SK-N-SH (cell line): ENCODE data around the gene ANKEF1. TPM values are rescaled to one million over a fixed set of nuclear protein-coding genes. Genes with fewer than 3 reads are reported as not detected.

Experiments used
- CTCF ChIA-PET: fragments of 300-600, 350-600 bp; formaldehyde crosslinking; extraction: SDS; loops from one replicate; lab custom pipeline; 2021; lab: Yijun Ruan, JAX
- POLR2A ChIA-PET: fragments of 350-600 bp; sonication (Branson Sonifier 250); formaldehyde crosslinking; extraction: SDS; loops from one replicate; lab custom pipeline; 2020; ENCODE audit warnings: antibody characterized with exemption, inconsistent platforms; lab: Yijun Ruan, JAX
- DNase-seq: peaks from one replicate; pipeline ENCODE4 v3.0.0; 2012
- H2AFZ ChIP-seq: fragments of 200-600 bp; sonication (generic); 2 replicates; pipeline ENCODE4 v1.8.1; 2016; ENCODE audit warnings: antibody characterized with exemption, mild to moderate bottlenecking, low read depth
- H3F3A ChIP-seq: fragments of 200-600 bp; sonication (generic); replicated peaks from 2 replicates; pipeline ENCODE3; 2016; ENCODE audit warnings: antibody characterized with exemption, mild to moderate bottlenecking; ENCODE audit not compliant: insufficient read depth
- H3K27ac ChIP-seq, 2 experiments: fragments of 200-500 bp in 1 of 2; fragments of 200-600 bp in 1 of 2; sonication (Bioruptor generic) in 1 of 2; sonication (generic), shearing (Covaris generic) in 1 of 2; 2 replicates each; pipeline versions ENCODE4 v1.5.1 to v1.6.1; 2014 to 2016; ENCODE audit warnings: low read depth in 2 of 2, inconsistent platforms in 1 of 2, low read length in 1 of 2, mild to moderate bottlenecking in 1 of 2, mixed read lengths in 1 of 2
- H3K27me3 ChIP-seq: fragments of 200-600 bp; sonication (generic), shearing (Covaris generic); 2 replicates; pipeline ENCODE4 v1.6.1; 2016; ENCODE audit warnings: mixed run types; ENCODE audit not compliant: insufficient read depth
- H3K36me3 ChIP-seq, 2 experiments: fragments of 200-500 bp in 1 of 2; fragments of 200-600 bp in 1 of 2; sonication (Bioruptor generic) in 1 of 2; sonication (generic) in 1 of 2; replicated peaks in 1 of 2; 2 replicates each; pipeline versions ENCODE3 to v1.5.1; 2014 to 2016; ENCODE audit warnings: low read length in 1 of 2, mild to moderate bottlenecking in 1 of 2; ENCODE audit not compliant: insufficient read depth in 2 of 2, control insufficient read depth in 1 of 2
- H3K4me1 ChIP-seq, 2 experiments: fragments of 200-500 bp in 1 of 2; fragments of 200-600 bp in 1 of 2; sonication (Bioruptor generic) in 1 of 2; sonication (generic), shearing (Covaris generic) in 1 of 2; 2 replicates each; pipeline versions ENCODE4 v1.5.1 to v1.6.1; 2014 to 2016; ENCODE audit warnings: low read depth in 1 of 2, low read length in 1 of 2, mixed run types in 1 of 2; ENCODE audit not compliant: insufficient read depth in 2 of 2, control insufficient read depth in 1 of 2
- H3K4me2 ChIP-seq: fragments of 200-600 bp; sonication (generic), shearing (Covaris generic); 2 replicates; pipeline ENCODE4 v1.6.1; 2017; ENCODE audit warnings: mixed run types
- H3K4me3 ChIP-seq, 2 experiments: fragments of 200-500 bp in 1 of 2; fragments of 200-600 bp in 1 of 2; sonication (Bioruptor generic) in 1 of 2; sonication (generic), shearing (Covaris generic) in 1 of 2; 2 replicates each; pipeline versions ENCODE4 v1.5.1 to v1.8.1; 2014 to 2016; ENCODE audit warnings: low read depth in 2 of 2, inconsistent platforms in 1 of 2, low read length in 1 of 2, mild to moderate bottlenecking in 1 of 2, mixed read lengths in 1 of 2, moderate library complexity in 1 of 2
- H3K79me2 ChIP-seq: fragments of 200-600 bp; sonication (generic); 2 replicates; pipeline ENCODE4 v1.8.1; 2017; ENCODE audit warnings: mild to moderate bottlenecking; ENCODE audit not compliant: insufficient read depth
- H3K9ac ChIP-seq: fragments of 200-600 bp; sonication (generic); 2 replicates; pipeline ENCODE4 v1.6.1; 2017; ENCODE audit warnings: mixed run types
- H3K9me2 ChIP-seq: fragments of 200-600 bp; sonication (generic); 2 replicates; pipeline ENCODE4 v1.6.1; 2017; ENCODE audit warnings: mixed run types
- H3K9me3 ChIP-seq: fragments of 200-600 bp; sonication (generic); 2 replicates; pipeline ENCODE4 v1.6.1; 2017; ENCODE audit warnings: mixed run types, mild to moderate bottlenecking, moderate library complexity
- H4K20me1 ChIP-seq: fragments of 200-600 bp; sonication (generic); 2 replicates; pipeline ENCODE4 v1.6.1; 2017; ENCODE audit warnings: mild to moderate bottlenecking, mixed run types; ENCODE audit not compliant: insufficient read depth
- CTCF ChIP-seq: fragments of 200-600 bp; sonication (generic); IDR thresholded peaks from 2 replicates; pipeline ENCODE4 v1.6.1; 2017; ENCODE audit warnings: antibody characterized with exemption, mild to moderate bottlenecking, moderate library complexity
- ELF1 ChIP-seq: IDR thresholded peaks from 2 replicates; pipeline ENCODE4 v1.4.0; 2012
- EP300 ChIP-seq, 2 experiments: IDR thresholded peaks; 2 replicates each; pipeline versions ENCODE4 v1.4.0 to v1.6.1; 2012; ENCODE audit warnings: borderline replicate concordance in 1 of 2, low read depth in 1 of 2, low read length in 1 of 2
- EZH2phosphoT487 ChIP-seq: fragments of 200-600 bp; sonication (generic); IDR thresholded peaks from 2 replicates; pipeline ENCODE4 v1.6.1; 2017; ENCODE audit warnings: low read depth, mixed run types, mild to moderate bottlenecking, antibody characterized with exemption, moderate library complexity, borderline replicate concordance
- FOSL2 ChIP-seq: IDR thresholded peaks from 2 replicates; pipeline ENCODE4 v1.4.0; 2012; ENCODE audit warnings: low read depth, mild to moderate bottlenecking, moderate library complexity, borderline replicate concordance
- FOXJ3 ChIP-seq: sonication (generic); formaldehyde crosslinking; IDR thresholded peaks from 2 replicates; pipeline ENCODE4 v1.5.1; 2020; ENCODE audit warnings: mild to moderate bottlenecking, missing genetic modification reagents
- GABPA ChIP-seq: IDR thresholded peaks from 2 replicates; pipeline ENCODE4 v1.4.0; 2012; ENCODE audit warnings: low read depth, mild to moderate bottlenecking
- GATA2 ChIP-seq: sonication (generic); formaldehyde crosslinking; IDR thresholded peaks from 2 replicates; pipeline ENCODE4 v1.5.0; 2020; ENCODE audit warnings: mild to moderate bottlenecking, missing genetic modification reagents
- IRF3 ChIP-seq: fragments of 150-350 bp; IDR thresholded peaks from 2 replicates; pipeline ENCODE4 v1.6.1; 2016; ENCODE audit warnings: mild to moderate bottlenecking, low read depth, low read length
- JUND ChIP-seq: IDR thresholded peaks from 2 replicates; pipeline ENCODE4 v1.4.0; 2012
- MAX ChIP-seq: IDR thresholded peaks from 2 replicates; pipeline ENCODE4 v1.4.0; 2012; ENCODE audit warnings: low read depth
- MEF2A ChIP-seq: IDR thresholded peaks from 2 replicates; pipeline ENCODE4 v1.4.0; 2012; ENCODE audit warnings: low read depth, borderline replicate concordance
- MXI1 ChIP-seq: IDR thresholded peaks from 2 replicates; pipeline ENCODE4 v1.6.1; 2012; ENCODE audit warnings: mild to moderate bottlenecking, low read depth, low read length, improper control_type of control experiment
- POLR2AphosphoS5 ChIP-seq: IDR thresholded peaks from 2 replicates; pipeline ENCODE4 v1.6.1; 2012; ENCODE audit warnings: low read depth, low read length
- RFX5 ChIP-seq: IDR thresholded peaks from 2 replicates; pipeline ENCODE4 v1.6.1; 2012; ENCODE audit warnings: mild to moderate bottlenecking, improper control_type of control experiment, low read length
- RXRA ChIP-seq: IDR thresholded peaks from 2 replicates; pipeline ENCODE4 v1.4.0; 2012; ENCODE audit warnings: low read depth, mild to moderate bottlenecking, borderline replicate concordance
- SIN3A ChIP-seq: IDR thresholded peaks from 2 replicates; pipeline ENCODE4 v1.6.1; 2012; ENCODE audit warnings: low read depth, mild to moderate bottlenecking, low read length, moderate library complexity, borderline replicate concordance
- SMC3 ChIP-seq: IDR thresholded peaks from 2 replicates; pipeline ENCODE4 v1.6.1; 2012; ENCODE audit warnings: low read depth, low read length, improper control_type of control experiment
- TAF1 ChIP-seq: IDR thresholded peaks from 2 replicates; pipeline ENCODE4 v1.6.1; 2012; ENCODE audit warnings: low read depth, mild to moderate bottlenecking, low read length, moderate library complexity, borderline replicate concordance
- TEAD4 ChIP-seq: IDR thresholded peaks from 2 replicates; pipeline ENCODE4 v1.4.0; 2012; ENCODE audit warnings: mild to moderate bottlenecking, borderline replicate concordance; ENCODE audit not compliant: insufficient read depth
- YY1 ChIP-seq: IDR thresholded peaks from 2 replicates; pipeline ENCODE4 v1.4.0; 2012; ENCODE audit warnings: low read depth, mild to moderate bottlenecking
- WGBS: methylation state at CpG from one replicate; pipeline ENCODE4 v1.1.6; 2017; ENCODE audit warnings: low lambda C conversion rate; 5-methylcytosine and 5-hydroxymethylcytosine counted together
- polyA plus RNA-seq, 3 experiments: library from polyadenylated mRNA; depleted of rRNA; stranded (reverse); fragments of >200 nt; gene quantifications; 2 replicates each; pipeline ENCODE4 v1.2.3, GENCODE V29; 2012
- TF ChIP-seq, protein P1 (sequence below): fragments of 150-350 bp; IDR thresholded peaks from 2 replicates; pipeline ENCODE4 v1.6.1; 2017; ENCODE audit warnings: antibody characterized with exemption, low read length, low read depth, borderline replicate concordance
- TF ChIP-seq, protein P2 (sequence below): IDR thresholded peaks from 2 replicates; pipeline ENCODE4; 2012

ANKEF1 gene
- polyA plus RNA-seq, 1 of the 3 experiments (the other 2 are of a cell fraction) = 2.3 TPM

GRCh38 chr20:10061641-10062040, 26.9 kb downstream of the ANKEF1 start:
- no peaks in the 10 kb centered on the region for H4K20me1 ChIP-seq
- ChIA-PET CTCF (interaction anchor here (1.1 to 1.2 kb wide), 2 partner anchors 29 to 83 kb away, joined by 4 read pairs; no protein-coding TSS in a partner anchor), POLR2A (interaction anchor here (0.6 kb wide), 1 partner anchor 27 kb away, joined by 3 read pairs; the partner anchor contains the start of gene ANKEF1)
- H2AFZ ChIP-seq = no peak overlapping the region
- TF ChIP-seq IRF3 = no peak
- TF ChIP-seq RFX5 = no peak
- no peak for TF ChIP-seq ELF1
- TF ChIP-seq FOSL2 = no peak
- no peak for TF ChIP-seq RXRA
- no peak for TF ChIP-seq FOXJ3 (CRISPR knock-in tag)
- no peak for TF ChIP-seq GATA2 (CRISPR knock-in tag)
- TF ChIP-seq, protein P1, sequence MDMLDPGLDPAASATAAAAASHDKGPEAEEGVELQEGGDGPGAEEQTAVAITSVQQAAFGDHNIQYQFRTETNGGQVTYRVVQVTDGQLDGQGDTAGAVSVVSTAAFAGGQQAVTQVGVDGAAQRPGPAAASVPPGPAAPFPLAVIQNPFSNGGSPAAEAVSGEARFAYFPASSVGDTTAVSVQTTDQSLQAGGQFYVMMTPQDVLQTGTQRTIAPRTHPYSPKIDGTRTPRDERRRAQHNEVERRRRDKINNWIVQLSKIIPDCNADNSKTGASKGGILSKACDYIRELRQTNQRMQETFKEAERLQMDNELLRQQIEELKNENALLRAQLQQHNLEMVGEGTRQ = no peak
- no peaks in the 10 kb centered on the region for H3K27me3 ChIP-seq
- no peak overlapping the region for H3K4me2 ChIP-seq
- H3K36me3 ChIP-seq = peaks cover 0 to 5% of the 10 kb centered on the region in 2 experiments
- no peaks in the 10 kb centered on the region for H3K9me3 ChIP-seq
- no peak overlapping the region for H3K9ac ChIP-seq
- H3K4me3 ChIP-seq = no peak overlapping the region
- H3K27ac ChIP-seq = no peak overlapping the region
- peaks cover 0 to 9% of the 10 kb centered on the region in 2 experiments; a peak in 1 of 4 replicates for H3K4me1 ChIP-seq
- no peaks in the 10 kb centered on the region for H3K9me2 ChIP-seq
- 91% methylated on average over 2 of the region's 2 CpGs for WGBS
- H3F3A ChIP-seq = no peaks in the 10 kb centered on the region
- no peak for DNase-seq
- H3K79me2 ChIP-seq = no peaks in the 10 kb centered on the region

GRCh38 chr20:10063482-10063881, 28.7 kb downstream of the ANKEF1 start:
- CTCF ChIA-PET = interaction anchor here (0.7 to 1.2 kb wide), 3 partner anchors 13 to 85 kb away, joined by 3 to 4 read pairs (median 3); no protein-coding TSS in a partner anchor
- Histone ChIP-seq H3K9me3 (no peaks in the 10 kb centered on the region), H3K79me2 (no peaks in the 10 kb centered on the region), H3K4me1 (peaks cover 0 to 9% of the 10 kb centered on the region in 2 experiments; a peak in 1 of 4 replicates), H3K9ac (no peak overlapping the region), H3K36me3 (no peaks in the 10 kb centered on the region), H3K4me3 (no peak overlapping the region), H3K4me2 (no peak overlapping the region), H3K27me3 (no peaks in the 10 kb centered on the region), H4K20me1 (no peaks in the 10 kb centered on the region), H2AFZ (no peak overlapping the region), H3F3A (no peaks in the 10 kb centered on the region), H3K27ac (no peak overlapping the region), H3K9me2 (no peaks in the 10 kb centered on the region)
- POLR2A ChIA-PET = no interaction called here
- WGBS = 93% methylated on average over 2 of the region's 2 CpGs
- DNase-seq = no peak
- TF ChIP-seq POLR2AphosphoS5 (no peak), TEAD4 (no peak), SMC3 (no peak), EP300 (IDR thresholded peaks at IDR 0.05; ENCODE audit: borderline replicate concordance in 1 of 2, low read depth in 1 of 2, low read length in 1 of 2) (no peak), GATA2 (CRISPR knock-in tag) (no peak), GABPA (no peak), JUND (no peak), MEF2A (no peak), EZH2phosphoT487 (no peak), MXI1 (no peak), MAX (no peak), RXRA (no peak), YY1 (no peak), RFX5 (no peak), SIN3A (no peak), CTCF (no peak), TAF1 (no peak)
- TF ChIP-seq, protein P2, sequence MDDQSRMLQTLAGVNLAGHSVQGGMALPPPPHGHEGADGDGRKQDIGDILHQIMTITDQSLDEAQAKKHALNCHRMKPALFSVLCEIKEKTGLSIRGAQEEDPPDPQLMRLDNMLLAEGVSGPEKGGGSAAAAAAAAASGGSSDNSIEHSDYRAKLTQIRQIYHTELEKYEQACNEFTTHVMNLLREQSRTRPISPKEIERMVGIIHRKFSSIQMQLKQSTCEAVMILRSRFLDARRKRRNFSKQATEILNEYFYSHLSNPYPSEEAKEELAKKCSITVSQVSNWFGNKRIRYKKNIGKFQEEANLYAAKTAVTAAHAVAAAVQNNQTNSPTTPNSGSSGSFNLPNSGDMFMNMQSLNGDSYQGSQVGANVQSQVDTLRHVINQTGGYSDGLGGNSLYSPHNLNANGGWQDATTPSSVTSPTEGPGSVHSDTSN = no peak
